HepG2 (cell line): ENCODE data around the gene FOSL2.

Experiments used
- ASH2L ChIP-seq: fragments of 300-600, 200-600 bp; sonication (generic); IDR thresholded peaks from 2 replicates; pipeline ENCODE4 v1.7.0; 2017; ENCODE audit warnings: low read depth, mild to moderate bottlenecking, moderate library complexity, mixed read lengths, low read length; ENCODE audit not compliant: insufficient read length
- SATB2 ChIP-seq: sonication (generic); formaldehyde crosslinking; IDR thresholded peaks from 2 replicates; pipeline ENCODE4 v1.5.0; 2020; ENCODE audit warnings: missing genetic modification reagents
- YY1 ChIP-seq: IDR thresholded peaks from 2 replicates; pipeline ENCODE4 v1.6.1; 2011; ENCODE audit warnings: low read length, low read depth, moderate library complexity, mild to moderate bottlenecking; ENCODE audit not compliant: insufficient read depth, insufficient replicate concordance
- ZNF101 ChIP-seq: sonication (generic); formaldehyde crosslinking; IDR thresholded peaks from 2 replicates; pipeline ENCODE4 v1.4.0; 2020; ENCODE audit warnings: mild to moderate bottlenecking, low read depth, missing genetic modification reagents, borderline replicate concordance
- ZNF747 ChIP-seq: sonication (generic); formaldehyde crosslinking; IDR thresholded peaks from 2 replicates; pipeline ENCODE4 v1.8.1; 2023; ENCODE audit warnings: missing genetic modification reagents, mild to moderate bottlenecking, borderline replicate concordance
- TF ChIP-seq, protein P1 (sequence below): IDR thresholded peaks from 2 replicates; pipeline ENCODE4 v1.6.1; 2012; ENCODE audit warnings: inconsistent platforms
- TF ChIP-seq, protein P2 (sequence below): sonication (generic); formaldehyde crosslinking; IDR thresholded peaks from 2 replicates; pipeline ENCODE4 v1.5.1; 2020; ENCODE audit warnings: mild to moderate bottlenecking, missing genetic modification reagents, moderate library complexity

DNA sequence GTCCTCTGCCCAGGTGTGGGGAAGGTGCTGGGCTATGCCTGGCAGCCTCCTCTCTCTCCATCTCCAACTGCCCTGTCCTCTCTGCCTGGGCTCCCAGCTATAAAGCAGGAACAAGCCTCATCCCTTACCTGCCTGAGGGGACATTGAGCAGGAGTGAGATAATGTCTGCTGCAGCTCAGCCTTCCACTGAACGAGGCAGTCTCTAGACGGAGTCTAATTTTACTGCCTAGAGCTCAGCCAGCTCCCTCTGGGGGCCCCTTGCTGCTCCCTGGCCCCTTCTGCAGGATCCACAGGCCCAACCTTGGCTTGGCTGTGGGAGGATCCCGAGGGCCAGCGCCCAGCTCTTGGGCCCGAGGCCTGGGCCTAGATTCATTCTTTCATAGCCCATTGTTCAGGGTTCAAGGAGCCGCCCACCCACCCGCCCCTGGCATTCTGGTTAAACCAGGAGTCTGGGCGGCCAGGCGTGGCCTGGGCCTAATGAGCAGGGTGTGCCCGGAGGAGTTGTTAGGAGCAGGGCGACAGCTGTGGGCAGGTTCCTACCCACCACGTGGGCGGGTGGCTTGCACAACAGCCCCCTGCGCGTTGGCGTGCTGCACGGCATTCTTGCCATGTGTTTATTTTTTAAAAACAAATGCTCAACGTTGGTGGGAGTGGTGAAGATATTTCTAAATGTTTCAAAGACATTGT lies 44.6 kb downstream of the FOSL2 start:
- TF ChIP-seq, protein P1, sequence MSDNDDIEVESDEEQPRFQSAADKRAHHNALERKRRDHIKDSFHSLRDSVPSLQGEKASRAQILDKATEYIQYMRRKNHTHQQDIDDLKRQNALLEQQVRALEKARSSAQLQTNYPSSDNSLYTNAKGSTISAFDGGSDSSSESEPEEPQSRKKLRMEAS, result no peak
- no peak for TF ChIP-seq ZNF747 (CRISPR knock-in tag)
- TF ChIP-seq YY1, result no peak
- TF ChIP-seq ASH2L, result no peak
- no peak for TF ChIP-seq ZNF101 (CRISPR knock-in tag)
- no peak for TF ChIP-seq SATB2 (CRISPR knock-in tag)
- TF ChIP-seq, protein P2, sequence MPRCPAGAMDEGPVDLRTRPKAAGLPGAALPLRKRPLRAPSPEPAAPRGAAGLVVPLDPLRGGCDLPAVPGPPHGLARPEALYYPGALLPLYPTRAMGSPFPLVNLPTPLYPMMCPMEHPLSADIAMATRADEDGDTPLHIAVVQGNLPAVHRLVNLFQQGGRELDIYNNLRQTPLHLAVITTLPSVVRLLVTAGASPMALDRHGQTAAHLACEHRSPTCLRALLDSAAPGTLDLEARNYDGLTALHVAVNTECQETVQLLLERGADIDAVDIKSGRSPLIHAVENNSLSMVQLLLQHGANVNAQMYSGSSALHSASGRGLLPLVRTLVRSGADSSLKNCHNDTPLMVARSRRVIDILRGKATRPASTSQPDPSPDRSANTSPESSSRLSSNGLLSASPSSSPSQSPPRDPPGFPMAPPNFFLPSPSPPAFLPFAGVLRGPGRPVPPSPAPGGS (CRISPR knock-in tag), result no peak
